ENCODE results near the gene FAM193A. TPM values are rescaled to one million over a fixed set of nuclear protein-coding genes. Genes with fewer than 3 reads are reported as not detected.

The FAM193A gene
- polyA plus RNA-seq, 1 experiment: 5.9 TPM

DNA sequence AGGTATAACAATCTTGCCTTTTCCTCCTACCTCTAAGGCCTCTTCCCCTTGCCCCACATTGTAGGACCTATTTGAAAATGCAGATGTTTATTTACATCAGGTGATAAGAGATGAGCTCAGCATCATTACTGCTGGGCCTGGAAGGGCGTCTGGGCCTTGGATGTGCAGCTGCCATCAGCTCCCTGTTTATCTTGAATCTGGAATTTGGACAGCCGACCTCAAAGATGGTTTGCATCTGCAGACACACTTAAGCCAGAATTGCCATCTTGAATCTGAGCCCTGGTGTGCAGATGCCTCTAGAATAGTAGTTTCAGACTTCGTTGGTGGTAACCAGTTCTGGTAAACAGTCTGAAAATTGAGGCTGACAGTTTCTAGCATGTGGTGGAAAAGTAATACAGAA is 59.0 kb downstream of the FAM193A start:
- Histone ChIP-seq H3K27me3 (ENCODE audit: control insufficient read depth, insufficient read depth, low read length) (no peaks in the 10 kb centered on the region), H3K36me3 (ENCODE audit: control insufficient read depth, insufficient read depth, low read length) (peaks cover 2% of the 10 kb centered on the region; the same call in 1 of the 2 replicates), H3K4me3 (ENCODE audit: low read depth, low read length) (no peak overlapping the region)
- POLR2A ChIA-PET: no interaction called here
- TF ChIP-seq, protein P1, sequence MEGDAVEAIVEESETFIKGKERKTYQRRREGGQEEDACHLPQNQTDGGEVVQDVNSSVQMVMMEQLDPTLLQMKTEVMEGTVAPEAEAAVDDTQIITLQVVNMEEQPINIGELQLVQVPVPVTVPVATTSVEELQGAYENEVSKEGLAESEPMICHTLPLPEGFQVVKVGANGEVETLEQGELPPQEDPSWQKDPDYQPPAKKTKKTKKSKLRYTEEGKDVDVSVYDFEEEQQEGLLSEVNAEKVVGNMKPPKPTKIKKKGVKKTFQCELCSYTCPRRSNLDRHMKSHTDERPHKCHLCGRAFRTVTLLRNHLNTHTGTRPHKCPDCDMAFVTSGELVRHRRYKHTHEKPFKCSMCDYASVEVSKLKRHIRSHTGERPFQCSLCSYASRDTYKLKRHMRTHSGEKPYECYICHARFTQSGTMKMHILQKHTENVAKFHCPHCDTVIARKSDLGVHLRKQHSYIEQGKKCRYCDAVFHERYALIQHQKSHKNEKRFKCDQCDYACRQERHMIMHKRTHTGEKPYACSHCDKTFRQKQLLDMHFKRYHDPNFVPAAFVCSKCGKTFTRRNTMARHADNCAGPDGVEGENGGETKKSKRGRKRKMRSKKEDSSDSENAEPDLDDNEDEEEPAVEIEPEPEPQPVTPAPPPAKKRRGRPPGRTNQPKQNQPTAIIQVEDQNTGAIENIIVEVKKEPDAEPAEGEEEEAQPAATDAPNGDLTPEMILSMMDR (IDR thresholded peaks at IDR 0.05; ENCODE audit: insufficient read depth, low read depth, low read length): no peak
- CTCF ChIA-PET: interaction anchor here (1.1 kb wide), 1 partner anchor 8 kb away, joined by 7 read pairs; no protein-coding TSS in a partner anchor
- DNase-seq (ENCODE audit: low read depth): no peak

DNA sequence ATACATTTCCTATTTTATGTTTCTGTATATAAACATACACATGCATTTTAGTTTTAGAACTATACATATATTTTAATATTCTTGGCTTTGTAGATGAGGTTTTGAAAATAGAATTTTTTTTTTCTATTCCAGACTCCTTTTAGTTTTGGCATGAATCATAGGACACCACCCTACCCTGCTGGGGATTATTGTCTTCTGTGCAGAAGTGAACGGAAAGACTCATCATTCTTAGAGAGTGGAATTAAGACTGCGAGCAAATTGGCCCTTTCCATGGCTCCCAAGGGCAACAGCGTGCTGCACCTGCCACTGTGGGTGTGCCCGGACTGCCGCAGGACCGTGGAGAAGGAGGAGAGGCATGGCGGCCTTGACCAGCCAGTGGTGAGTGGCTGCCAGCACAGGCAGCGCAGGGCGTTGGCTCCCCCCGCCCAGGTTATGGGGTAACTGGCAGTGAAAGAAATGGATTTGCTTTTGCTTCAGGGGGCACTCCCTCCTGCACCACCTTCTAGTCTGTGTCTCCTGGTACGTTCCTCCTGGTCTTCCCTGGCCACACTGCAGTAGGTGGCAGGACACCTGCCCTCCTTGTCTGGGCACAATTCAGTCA is 59.6 kb downstream of the FAM193A start:
- POLR2A ChIA-PET: no interaction called here
- DNase-seq (ENCODE audit: low read depth): no peak
- H3K4me3 ChIP-seq (ENCODE audit: low read depth, low read length): no peak overlapping the region
- CTCF ChIA-PET: no interaction called here
- TF ChIP-seq, protein P1 (IDR thresholded peaks at IDR 0.05; ENCODE audit: insufficient read depth, low read depth, low read length): no peak
- H3K27me3 ChIP-seq (ENCODE audit: control insufficient read depth, insufficient read depth, low read length): no peaks in the 10 kb centered on the region
- H3K36me3 ChIP-seq (ENCODE audit: control insufficient read depth, insufficient read depth, low read length): peaks cover 2% of the 10 kb centered on the region; the same call in 1 of the 2 replicates

DNA sequence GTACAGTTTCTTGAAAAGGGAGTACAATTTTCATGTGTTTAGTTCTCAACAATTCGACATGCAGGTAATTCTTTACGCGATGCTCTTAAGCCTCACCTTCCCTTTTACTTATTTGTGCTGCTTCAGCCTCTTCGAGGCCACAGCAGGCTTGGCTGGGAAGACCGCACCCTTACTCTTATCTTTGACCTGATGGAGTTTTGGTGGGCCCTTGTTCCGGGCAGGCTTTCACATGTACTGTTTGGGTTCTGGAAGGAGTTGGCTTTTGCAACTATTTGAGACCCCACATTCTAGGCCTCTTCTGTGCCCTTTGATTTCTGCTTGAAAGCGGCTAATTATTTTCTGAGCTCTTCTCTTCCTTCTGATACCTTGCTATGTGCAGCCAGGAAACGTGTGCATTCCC is 60.2 kb downstream of the FAM193A start:
- H3K36me3 ChIP-seq (ENCODE audit: control insufficient read depth, insufficient read depth, low read length): peaks cover 2% of the 10 kb centered on the region; the same call in 1 of the 2 replicates
- H3K4me3 ChIP-seq (ENCODE audit: low read depth, low read length): no peak overlapping the region
- TF ChIP-seq, protein P1 (IDR thresholded peaks at IDR 0.05; ENCODE audit: insufficient read depth, low read depth, low read length): no peak
- DNase-seq (ENCODE audit: low read depth): no peak
- ChIA-PET CTCF (no interaction called here), POLR2A (no interaction called here)
- H3K27me3 ChIP-seq (ENCODE audit: control insufficient read depth, insufficient read depth, low read length): no peaks in the 10 kb centered on the region

DNA sequence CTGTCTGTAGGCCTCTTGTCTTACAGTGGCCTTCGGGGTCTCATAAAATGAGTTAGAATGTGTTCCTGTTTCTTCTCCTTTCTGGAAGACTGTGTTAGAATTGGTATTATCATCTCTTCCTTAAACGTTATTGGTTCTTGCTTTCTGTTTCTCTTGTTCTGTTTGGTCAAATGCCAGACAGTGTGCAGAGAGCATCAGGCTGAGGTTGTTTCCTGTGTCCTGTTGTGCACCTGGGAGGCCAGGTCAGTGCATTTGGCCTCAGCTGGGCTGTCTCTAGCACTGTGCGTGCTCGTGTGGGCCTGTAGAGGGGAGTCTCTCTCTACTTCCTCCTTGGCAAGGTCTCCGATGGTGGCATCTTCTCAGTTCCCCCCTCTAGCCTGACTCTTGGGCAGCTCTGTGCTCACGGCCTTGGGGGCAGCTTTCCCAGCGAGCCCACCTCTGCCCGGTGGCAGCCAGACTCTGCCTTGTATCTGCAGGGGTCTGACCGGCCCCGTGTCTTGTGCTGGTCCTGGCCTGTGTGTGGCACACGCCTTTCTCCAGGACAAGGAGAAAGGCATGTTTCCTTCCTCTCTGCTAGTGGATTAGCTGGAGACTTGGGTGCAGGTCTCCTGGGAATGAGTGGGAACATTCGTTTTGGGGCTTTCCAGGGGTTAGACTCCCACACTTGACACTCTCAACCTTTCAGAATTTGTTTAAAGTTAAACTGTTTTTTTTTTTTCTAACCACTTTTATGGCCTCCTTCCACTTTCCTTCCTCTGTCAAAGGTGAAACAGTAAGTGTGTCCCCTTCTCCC is 62.3 kb downstream of the FAM193A start:
- no peak for DNase-seq (ENCODE audit: low read depth)
- 0 out of 2 replicates have a peak, but pooled peaks cover 2% of the 10 kb centered on the region for H3K36me3 ChIP-seq (ENCODE audit: control insufficient read depth, insufficient read depth, low read length)
- ChIA-PET POLR2A (no interaction called here), CTCF (no interaction called here)
- H3K4me3 ChIP-seq (ENCODE audit: low read depth, low read length): no peak overlapping the region
- TF ChIP-seq, protein P1 (IDR thresholded peaks at IDR 0.05; ENCODE audit: insufficient read depth, low read depth, low read length): no peak
- no peaks in the 10 kb centered on the region for H3K27me3 ChIP-seq (ENCODE audit: control insufficient read depth, insufficient read depth, low read length)

DNA sequence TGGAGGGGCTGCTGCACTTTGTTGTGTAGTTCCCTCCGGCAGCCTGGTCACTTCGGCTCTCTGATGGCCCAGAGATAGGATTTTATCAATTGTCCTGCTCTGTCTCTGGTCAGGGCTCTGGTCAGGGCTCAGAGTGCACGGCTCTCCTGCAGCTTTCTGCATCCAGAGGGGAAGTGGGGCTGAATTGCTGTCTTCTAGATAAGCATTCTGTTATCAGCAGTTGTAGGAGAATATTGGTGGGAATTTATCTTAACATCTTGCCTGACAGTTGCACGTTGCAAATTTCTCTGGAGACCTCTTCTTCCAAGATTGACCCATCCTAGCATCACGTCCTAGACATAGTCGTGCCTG is 62.8 kb downstream of the FAM193A start:
- CTCF ChIA-PET: no interaction called here
- Histone ChIP-seq H3K4me3 (ENCODE audit: low read depth, low read length) (no peak overlapping the region), H3K36me3 (ENCODE audit: control insufficient read depth, insufficient read depth, low read length) (0 out of 2 replicates have a peak, but pooled peaks cover 2% of the 10 kb centered on the region), H3K27me3 (ENCODE audit: control insufficient read depth, insufficient read depth, low read length) (no peaks in the 10 kb centered on the region)
- DNase-seq (ENCODE audit: low read depth): no peak
- TF ChIP-seq, protein P1 (IDR thresholded peaks at IDR 0.05; ENCODE audit: insufficient read depth, low read depth, low read length): no peak
- POLR2A ChIA-PET: no interaction called here
